Inflammatory macrophage treated with lipopolysaccharide for 4 hours (primary cell): ENCODE data around the gene ITGB2.

Source experiments
- DNase-seq: peaks from one replicate; pipeline ENCODE4 v3.0.0-alpha.2; 2020

ITGB2 gene

DNA sequence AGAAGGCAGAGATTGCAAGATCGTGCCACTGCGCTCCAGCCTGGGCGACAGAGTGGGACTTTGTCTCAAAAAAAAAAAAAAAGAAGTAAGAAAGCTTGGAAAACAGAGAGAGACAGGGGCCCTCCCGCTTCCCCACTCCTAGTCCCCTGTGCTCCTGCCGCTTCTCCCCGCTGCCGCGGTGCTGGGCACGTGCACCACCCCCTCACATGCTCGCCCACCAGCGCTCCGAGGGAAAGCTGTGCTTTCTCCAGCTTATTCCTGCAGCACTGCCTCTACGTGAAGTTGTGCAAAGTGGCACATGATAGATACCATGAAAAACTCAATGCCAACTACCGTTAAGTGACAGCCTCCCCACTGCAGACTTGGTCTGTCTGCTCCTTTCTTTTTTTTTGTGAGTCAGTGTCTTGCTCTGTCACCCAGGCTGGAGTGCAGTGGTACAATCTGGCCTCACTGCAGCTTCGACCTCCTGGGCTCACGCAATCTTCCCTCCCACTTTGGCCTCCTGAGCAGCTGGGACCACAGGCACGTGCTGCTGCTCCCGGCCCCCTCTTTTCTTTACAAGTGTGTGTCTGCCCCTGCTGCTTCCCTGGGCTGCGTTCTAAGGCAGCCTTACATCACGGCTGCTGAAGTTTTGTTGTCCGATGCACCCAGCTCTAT is 34.6 kb upstream of the ITGB2 start:
- no peak for DNase-seq

DNA sequence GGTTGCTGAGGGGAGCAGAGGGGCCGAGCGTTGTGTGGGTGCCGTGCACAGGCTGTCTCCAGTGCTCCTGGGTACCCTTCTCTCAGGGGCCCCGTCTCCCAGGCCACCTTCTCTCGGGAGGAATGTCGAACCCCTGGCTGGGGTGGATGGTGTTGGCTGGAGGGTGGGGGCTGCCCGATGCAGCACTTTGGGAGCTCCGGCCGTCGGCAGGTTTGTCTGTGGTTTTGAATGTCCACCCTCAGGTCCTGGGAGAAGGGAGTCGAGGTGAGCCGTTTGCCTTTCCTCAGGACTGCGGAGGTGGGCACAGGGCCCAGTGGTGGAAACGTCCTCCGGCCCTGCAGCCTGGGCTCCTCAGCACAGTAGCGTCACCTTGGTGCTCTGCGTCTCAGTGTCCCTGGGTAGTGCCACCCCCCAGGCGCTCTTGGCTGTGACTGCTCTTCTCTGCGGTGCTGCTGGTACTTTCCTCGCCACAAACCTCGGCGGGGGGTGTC is 33.6 kb upstream of the ITGB2 start:
- DNase-seq = no peak

DNA sequence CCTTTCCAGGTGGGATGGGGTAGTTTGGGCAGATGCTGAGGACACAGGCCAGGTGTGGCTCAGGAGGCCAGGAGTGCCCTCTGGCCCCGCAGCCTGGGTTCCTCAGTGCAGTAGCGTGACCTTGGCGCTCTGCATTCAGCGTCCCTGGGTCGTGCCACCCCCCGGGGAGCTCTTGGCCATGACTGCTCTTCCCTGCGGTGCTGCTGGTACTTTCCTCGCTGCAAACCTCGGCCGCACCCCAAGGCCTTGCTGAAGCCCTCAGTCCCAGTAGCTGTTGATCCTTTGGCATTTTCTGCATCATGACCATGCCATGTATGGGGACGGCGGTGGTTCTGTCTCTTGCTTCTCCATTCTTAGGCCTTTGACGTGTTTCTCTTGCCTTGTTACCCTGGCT is 32.9 kb upstream of the ITGB2 start:
- DNase-seq = no peak

DNA sequence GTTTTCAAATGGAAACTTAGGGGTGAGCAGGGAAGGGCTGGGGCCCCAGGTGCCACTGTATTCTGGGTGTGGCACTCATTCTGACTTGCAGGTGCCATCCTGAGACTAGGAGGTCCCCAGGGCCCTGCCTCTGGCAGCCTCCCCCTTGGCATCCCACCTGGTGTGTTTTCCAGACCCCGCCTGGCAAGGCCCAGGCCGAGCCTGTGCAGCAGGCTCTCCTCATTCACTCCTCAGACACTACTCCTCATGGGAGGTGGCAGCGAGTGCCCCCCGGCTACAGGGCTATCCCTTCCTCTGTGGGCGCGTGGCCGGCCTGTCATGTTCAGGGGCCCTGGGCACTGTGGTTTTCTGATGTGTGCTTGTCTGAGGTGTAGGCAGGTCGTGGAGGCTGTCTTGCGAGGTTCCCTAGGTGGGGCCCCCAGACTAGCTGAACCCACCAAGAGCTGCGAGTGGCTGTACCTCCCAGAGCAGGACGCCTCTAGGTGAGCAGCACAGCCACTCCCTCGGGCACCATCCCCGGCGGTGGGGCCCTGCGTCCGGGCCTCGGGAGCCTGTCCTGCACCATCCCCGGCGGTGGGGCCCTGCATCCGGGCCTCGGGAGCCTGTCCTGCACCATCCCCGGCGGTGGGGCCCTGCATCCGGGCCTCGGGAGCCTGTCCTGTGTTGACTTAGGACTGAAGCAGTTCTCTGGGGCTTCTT is 32.4 kb upstream of the ITGB2 start:
- no peak for DNase-seq

DNA sequence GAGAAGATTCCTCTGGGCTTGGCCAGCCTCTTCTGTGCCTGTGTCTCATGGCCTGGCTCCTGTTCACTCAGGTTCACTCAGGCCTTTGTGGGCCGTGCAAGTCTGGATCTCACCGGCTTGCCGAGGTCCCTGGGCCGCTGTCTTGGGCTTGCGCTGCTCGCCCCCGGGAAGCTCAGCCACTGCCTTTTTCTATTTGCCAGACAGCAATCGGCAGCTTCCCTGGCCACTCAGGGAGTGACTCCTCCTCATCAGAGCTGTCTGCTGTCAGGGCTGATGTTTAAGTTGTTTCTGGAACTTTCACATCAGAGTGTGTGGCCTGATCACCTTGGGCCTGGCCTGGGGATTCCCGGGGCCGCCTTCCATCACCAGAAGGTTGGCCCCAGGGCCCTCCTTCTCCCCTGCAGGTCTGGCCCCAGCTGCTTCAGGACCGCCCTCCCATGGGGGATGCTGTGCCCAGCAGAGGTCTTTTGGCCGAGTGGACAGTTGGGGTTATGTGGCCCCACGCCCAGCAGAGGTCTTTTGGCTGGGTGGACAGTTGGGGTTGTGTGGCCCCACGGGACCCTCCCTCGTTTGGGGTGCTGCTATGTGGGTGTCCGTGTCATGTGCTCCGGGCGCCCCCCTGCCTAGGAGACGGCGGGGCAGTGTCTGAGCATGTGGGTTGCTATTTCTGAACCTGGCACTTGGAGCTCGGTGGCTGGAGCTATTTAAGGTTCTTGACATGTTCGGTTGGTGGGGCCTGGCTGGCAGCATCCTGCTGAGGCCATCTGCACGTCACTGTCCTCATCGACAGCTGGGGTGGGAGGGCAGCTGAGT is 31.6 kb upstream of the ITGB2 start:
- DNase-seq = no peak

DNA sequence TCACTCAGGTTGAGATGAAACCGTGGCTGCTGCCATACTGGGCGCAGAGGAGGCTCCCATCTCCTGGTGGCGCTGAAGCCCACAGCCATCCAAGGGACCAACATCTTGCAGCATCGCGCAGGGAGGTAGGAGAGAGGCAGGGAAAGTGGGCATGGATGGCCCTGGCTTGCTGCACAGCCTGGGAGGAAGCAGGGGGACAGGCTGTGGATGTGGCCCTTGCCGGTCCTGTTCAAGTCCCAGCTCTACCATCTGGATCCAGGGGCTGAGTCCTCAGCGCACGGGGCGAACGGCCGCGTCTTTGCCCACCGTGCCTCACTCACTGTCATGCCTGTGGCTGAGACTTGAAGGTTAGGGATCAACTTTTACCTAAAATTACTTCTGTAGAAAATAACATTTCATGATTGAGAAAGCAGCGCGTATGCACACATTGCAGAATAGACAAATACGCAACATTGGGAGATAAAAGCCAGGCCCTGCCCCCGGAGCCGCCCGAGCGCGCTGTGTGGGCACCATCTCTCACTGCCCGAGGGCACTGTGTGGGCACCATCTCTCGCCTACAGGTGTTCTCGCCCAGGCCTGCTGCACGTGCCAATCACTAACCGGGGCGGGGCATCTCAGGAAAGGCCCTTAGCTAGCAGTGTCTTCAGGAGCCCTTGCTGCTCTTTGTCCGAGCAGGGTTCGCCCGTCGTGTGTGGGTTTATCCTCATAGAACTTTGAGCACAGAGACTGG is 30.7 kb upstream of the ITGB2 start:
- DNase-seq = no peak

DNA sequence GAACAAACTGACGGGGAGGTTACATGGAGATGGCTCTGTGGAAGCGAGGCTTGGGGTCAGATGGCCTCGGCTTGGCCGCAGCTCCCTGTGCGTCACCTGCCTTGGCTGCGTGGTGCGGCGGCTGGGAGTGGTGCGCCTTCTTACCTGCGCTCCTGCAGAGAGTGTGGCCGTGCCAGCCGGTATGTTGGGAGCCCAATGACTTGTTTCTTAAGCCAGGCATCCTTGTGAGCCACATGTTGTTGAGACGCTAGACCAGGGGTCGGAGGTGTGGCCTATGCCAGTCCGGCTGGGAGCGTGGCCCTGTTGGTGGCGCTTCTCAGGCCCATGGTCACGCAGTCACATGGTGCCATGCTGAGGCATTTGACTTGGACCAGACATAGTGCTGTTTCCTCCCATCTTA is 29.7 kb upstream of the ITGB2 start:
- DNase-seq = no peak

DNA sequence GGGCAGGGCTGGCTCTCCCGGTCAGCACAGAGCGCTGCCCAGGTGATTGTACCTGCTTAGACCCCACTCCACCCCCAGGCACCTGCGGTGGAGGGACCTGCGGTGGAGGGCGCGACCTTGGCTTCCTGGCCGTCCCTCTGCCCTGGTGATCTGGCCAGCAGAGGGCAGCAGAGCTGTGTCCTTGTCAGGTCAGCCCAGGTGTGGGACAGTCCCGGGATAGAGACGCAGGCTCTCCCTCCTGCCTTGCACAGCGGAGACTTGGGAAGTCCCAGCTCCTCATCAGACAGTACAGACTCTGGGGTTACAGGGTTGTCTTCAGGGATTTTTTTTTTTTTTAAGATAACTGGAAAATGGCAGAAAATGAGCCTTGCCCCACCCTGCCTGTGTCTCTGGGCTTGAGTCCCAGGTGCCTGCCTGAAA is 29.1 kb upstream of the ITGB2 start:
- DNase-seq = peak; percentile 66

DNA sequence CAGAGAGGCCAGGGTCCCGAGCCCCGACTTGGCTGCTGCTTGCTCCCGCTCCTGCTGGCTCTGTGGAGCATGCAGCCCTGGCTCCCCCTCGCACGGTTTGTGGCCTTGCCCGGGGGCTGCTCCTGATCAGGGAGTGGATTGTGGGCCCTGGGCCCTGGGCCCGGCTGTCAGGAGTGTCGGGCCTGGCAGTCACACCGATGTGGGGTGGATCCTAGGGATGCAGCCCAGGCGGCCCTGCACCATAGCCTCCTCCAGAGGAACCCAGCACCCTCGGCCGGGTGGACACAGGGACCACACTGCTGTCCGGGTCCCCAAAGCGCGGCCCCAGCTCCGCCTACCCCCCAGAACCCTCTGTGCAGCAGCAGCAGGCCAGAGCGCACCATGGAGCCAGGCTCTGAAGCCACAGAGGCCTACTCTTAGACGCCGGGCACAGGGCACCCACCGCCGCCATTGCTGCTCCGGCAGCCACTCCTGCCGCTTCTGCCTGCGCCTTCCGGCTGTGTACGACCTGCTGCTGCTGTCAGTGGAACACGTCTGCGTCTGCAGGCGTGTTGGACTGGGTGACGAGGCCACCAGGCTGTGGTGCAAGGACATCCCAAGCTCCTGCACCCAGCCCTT is 28.6 kb upstream of the ITGB2 start:
- DNase-seq = no peak

DNA sequence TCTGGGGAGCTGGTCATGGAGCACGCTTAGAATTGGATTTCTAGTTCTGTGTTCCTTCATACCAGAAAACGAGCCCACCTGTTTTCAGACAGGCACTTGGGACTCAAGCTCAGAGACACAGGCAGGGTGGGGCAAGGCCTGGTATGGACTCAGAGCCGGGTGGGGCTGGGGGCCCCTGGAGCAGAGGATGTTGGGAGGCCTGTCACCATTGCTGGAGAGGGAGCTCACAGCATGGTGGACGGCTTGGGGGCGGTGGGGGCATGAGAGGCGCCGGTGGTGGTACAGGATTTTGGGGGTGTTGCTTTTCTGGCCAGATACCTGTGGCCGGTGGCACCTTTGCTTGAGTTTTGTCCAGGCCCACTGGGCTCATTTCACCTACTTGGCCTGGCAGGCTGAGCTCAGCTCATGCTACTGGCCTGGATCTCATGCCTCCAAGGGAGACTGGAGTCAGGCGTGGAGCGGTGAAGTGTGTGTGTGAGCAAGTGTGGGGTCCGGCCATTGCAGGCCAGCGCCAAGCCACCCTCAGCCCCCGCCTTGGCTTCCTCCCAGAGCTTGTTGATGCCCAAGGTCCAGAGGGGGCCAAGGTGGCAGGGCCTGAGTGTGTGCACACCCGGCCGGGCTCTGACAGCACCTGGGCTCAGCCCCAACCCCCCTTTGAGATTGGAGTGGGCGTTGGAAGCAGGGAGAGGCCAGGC is 27.9 kb upstream of the ITGB2 start:
- DNase-seq = no peak

DNA sequence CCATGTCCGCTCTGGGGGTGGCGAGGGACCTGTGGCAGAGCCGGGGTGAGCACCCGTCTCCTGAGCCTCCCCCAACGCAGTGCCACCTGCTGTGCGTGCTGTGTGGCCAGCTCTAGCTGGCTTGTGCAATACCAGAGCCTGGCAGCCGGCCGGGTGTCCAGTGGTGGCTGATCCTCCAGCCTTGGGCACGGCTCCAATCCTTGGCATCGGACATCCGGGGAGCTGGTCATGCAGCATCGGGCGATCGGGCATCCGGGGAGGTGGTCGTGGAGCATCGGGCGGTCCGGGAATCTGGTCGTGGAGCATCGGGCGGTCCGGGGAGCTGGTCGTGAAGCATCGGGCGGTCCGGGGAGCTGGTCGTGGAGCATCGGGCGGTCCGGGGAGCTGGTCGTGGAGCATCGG is 27.2 kb upstream of the ITGB2 start:
- DNase-seq = no peak

DNA sequence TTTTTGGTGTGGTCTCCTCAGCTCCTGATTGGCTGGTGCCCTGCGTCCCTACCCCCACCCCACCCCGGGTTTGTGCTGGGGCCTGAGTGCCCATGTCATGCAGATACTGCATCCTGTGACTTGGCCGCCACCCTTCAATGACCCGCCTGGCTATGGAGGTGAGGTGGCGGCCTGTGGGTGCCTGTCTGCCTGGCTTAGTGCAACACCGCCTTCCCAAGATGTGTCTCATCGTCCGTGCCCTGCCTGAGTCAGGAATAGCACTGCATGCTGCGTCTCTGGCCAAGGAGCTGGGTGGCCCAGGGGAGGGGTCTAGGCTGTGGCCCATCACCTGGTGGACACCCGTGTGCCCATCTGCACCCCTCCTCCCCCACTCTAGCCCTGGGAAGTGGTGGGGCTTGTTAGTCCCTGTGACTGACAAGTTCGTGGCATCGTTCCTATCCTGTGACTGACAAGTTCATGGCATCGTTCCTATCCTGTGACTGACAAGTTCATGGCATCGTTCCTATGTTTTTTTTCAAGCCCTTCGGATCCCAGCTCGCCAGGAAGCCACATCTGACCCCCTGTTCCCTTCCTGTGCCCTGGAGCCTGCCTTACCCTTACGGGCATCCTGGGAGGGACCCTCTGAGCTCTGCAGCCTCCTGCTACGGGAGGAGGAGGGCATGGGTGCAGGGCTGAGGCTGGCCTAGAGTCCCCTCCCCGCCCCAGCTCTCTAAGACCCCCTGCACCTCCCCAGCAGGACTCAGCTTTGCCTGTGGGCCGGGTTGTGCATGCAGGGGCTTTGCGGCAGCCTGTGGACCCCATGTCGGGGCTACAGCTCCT is 26.6 kb upstream of the ITGB2 start:
- DNase-seq = no peak

DNA sequence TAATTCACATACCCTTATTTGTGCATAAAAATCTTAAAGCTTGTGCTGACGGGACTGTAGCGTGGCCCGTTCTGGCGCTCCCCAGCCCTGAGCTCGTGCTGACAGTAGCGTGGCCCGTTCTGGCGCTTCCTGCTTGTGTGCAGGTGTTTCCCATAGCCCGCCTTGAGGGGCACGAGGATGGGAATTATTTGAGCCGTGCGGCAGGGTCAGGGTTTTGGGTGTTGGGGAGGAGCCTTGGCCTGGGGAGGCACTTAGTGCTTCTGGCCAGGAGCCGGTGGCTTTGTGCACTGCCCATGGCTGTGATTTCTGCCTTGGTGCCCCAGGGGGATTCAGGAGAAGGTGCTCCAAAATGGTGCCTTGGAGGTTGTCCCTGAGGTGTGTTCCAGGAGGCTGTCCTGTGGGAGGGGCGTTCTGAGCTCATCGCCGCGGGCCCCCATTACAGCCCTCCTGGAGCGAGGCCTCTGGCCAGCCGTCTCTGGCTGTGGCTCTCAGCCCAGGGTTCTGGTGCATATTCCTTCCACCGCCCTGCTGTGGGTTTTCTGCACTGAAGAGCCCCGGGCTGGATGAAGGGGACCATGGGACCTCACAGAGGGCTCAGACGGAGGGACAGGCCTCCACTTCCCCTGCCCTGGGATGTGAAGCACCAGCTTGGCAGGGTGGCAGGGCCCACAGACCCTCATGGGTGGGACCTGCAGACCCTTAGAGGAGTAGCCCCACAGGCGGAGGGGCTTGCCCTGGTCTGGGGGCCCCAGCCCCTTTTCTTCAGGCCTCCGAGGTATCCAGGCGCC is 25.7 kb upstream of the ITGB2 start:
- no peak for DNase-seq

DNA sequence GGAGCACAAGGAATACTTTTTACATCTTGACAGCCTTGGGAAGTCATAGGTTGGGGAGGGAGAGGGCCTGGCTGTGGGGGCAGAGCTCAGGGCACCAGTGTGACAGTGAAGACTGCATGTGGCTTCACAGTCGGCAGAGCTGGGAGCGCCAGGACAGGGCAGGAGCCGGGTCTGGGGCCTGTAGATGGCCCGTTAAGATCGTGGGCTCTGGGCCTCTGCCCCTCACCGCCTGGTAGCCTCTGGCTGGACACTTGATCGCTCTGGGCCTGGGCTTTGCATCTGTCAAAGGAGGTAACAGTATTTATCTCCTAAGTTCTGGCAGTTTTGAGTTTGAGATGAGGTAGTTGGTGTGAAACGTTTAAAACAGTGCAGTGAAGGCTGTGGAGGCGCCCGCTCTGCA is 23.9 kb upstream of the ITGB2 start:
- no peak for DNase-seq

DNA sequence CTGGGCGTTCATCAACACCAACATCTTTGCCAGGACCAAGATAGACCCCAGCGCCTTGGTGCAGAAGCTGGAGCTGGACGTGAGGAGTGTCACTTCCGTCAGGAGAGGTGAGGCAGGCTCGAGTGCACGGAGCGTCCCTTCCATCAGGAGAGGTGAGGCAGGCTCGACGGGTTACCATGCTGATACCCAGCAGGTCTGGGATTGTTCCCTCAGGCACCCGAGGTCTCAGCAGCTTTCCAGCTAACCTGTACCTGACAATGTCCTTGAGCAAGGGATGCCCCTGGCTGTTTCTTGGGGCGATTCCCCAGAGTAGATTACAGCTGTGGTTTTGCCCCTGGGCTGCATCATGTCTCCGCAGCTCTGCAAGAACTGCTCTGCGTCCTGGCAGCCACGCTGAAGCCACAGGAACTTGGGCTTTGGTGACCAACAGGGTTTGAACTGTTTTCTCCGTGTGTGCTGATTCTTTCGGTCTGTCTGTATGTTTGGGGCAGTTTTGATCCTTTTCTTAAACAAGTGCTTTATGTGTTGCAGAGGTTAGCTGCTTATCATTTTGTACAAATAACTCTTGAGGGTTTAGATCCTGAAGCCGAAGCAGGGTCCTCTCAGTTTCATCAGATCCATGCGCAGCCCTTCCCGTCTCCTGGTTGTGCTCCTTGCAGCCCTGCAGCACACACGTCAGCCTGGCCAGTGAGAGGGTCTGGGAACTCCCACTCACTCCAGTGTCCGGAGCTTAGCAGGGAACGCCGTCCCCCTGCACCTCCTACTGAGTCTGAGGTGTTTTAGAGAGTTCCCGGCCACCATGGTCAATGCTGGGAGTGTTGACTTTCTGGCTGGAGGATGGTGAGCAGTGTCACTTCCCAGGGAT is 23.2 kb upstream of the ITGB2 start:
- DNase-seq = no peak

DNA sequence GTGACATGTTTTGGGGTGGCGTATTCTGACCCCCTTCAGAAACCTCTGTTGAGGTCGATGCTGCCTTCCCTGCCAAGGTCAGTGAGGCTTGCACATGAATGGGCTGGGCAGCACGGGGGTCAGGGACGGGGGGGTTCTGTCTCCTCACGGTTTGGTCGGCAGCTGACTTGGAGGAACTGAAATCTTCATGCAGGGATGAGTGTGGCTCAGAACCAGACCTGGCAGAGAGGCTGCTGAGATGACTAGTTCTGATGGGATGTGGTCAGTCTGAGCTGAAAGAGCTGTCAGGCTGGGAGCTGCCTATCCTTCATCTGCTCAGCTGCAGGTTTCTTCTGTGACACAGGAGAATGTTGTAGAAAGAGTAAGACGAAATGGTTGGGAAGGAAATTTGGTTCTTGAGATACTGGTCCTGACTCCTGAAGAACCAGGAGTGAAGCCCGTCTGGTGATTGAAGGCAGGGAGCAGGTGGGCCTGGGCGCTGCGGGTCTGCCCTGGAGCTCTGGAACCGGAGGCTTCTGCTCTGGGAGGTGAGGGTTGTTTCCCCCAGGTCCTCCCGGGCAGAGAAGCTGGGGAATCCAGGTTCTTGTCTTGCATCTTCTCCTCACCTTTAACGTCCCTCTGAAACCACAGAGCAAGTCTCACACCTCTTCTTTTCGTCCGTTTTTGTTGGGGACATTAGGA is 22.4 kb upstream of the ITGB2 start:
- DNase-seq = no peak

DNA sequence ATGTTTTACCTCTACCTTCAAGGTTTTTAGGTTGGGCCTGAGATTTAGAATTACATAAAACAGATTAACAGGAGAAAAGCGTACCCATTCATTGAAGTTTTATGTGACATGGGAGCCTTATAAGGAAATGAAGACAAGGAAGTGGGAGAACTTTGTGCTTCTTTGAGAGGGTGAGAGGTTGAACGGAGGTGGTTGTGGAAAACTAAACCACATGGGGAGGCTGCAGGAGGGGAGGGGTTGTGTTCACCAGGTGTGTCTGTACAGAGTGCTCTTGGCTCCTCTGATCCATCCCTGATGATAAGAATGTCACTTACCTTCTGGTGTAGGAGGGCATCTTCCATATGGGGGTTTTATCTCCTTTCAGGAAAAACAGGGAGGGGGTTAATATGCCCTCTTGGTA is 21.9 kb upstream of the ITGB2 start:
- no peak for DNase-seq

DNA sequence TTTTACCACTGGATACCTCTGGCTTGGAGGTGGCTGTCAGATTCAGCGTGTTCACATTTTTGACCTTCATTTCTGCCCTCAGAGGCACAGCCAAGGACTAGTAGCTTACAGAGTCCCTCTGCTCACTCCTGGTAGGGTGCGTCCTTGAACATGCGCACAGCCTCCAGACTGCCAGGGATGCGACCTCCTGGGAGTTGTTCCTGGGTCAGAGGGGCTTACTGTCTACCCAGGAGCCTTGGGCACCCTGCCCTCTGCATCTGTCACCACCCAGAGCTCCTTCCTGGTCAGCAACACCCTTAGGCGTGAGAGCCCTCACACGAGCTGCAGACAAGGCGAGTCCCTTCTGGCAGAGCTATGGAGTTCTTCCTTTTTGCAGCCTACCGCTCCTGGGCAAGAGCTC is 20.9 kb upstream of the ITGB2 start:
- DNase-seq = no peak
